Measurements from ENCODE around the gene ZNF488.

The ZNF488 gene

GRCh38 chr10:47367646-47368045 lies 16.4 kb downstream of the ZNF488 start:
- Histone ChIP-seq H3K9me2 (ENCODE audit: low read depth, low read length) (no peaks in the 10 kb centered on the region), H3K9ac (ENCODE audit: low read length) (no peak overlapping the region), H3K79me2 (ENCODE audit: insufficient read depth, low read length) (no peaks in the 10 kb centered on the region), H4K20me1 (ENCODE audit: insufficient read depth, low read length) (no peaks in the 10 kb centered on the region), H3K27me3 (ENCODE audit: insufficient read depth, low read length) (no peaks in the 10 kb centered on the region), H3F3A (ENCODE audit: insufficient read depth, low read length) (no peaks in the 10 kb centered on the region), H3K4me2 (ENCODE audit: low read length) (no peak overlapping the region), H3K4me3 (ENCODE audit: low read depth, low read length, poor library complexity, severe bottlenecking) (no peak overlapping the region), H3K4me1 (ENCODE audit: insufficient read depth, low read length, severe bottlenecking) (no peaks in the 10 kb centered on the region), H3K27ac (ENCODE audit: low read depth, low read length, poor library complexity, severe bottlenecking) (no peak overlapping the region), H3K9me3 (ENCODE audit: low read length) (no peaks in the 10 kb centered on the region), H3K36me3 (ENCODE audit: insufficient read depth, low read length) (no peaks in the 10 kb centered on the region), H2AFZ (ENCODE audit: low read length) (no peak overlapping the region)
- TF ChIP-seq EZH2 (IDR thresholded peaks at IDR 0.05; ENCODE audit: borderline replicate concordance, low read length) (no peak), CTCF (IDR thresholded peaks at IDR 0.05; ENCODE audit: low read length) (no peak)

DNA sequence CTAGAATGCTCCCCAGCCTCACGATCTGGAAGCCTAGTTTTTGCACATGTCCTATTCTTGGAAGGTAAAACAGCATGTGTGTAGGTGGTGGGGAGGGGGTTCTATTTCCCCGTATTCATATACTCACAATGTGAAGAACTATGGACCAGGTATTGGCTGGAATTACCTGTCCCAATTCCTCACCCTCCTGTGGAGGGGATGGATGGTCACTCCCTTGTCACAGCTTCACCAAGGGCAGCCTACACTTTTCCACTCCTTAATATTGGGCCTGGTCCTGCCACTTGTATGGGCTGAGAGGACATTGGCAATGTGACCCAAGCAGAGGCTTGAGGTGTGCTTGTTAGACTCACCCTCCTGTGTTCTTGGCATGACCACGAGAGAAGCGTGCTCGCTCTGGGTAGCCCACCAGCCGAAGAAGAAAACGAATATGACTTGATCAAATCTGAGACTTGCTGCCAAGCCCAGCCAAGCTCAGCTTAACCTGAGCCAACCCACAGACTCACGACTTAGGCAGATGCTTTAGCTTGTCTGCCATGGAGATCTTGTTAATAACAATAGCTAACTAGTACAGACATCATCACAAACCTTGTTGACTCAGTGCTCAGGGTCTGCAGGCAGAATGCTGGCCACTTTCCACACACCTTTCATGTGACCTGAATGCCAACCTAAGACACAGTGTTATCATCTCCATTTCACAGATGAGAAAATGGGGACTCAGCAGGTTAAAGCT lies 17.2 kb downstream of the ZNF488 start:
- H3K4me3 ChIP-seq (ENCODE audit: low read depth, low read length, poor library complexity, severe bottlenecking): no peak overlapping the region
- H3K79me2 ChIP-seq (ENCODE audit: insufficient read depth, low read length): no peaks in the 10 kb centered on the region
- no peak overlapping the region for H3K9ac ChIP-seq (ENCODE audit: low read length)
- no peaks in the 10 kb centered on the region for H3K36me3 ChIP-seq (ENCODE audit: insufficient read depth, low read length)
- no peaks in the 10 kb centered on the region for H3K9me3 ChIP-seq (ENCODE audit: low read length)
- no peaks in the 10 kb centered on the region for H3K27me3 ChIP-seq (ENCODE audit: insufficient read depth, low read length)
- H3K9me2 ChIP-seq (ENCODE audit: low read depth, low read length): no peaks in the 10 kb centered on the region
- H2AFZ ChIP-seq (ENCODE audit: low read length): no peak overlapping the region
- H3F3A ChIP-seq (ENCODE audit: insufficient read depth, low read length): no peaks in the 10 kb centered on the region
- no peak overlapping the region for H3K4me2 ChIP-seq (ENCODE audit: low read length)
- no peaks in the 10 kb centered on the region for H3K4me1 ChIP-seq (ENCODE audit: insufficient read depth, low read length, severe bottlenecking)
- no peaks in the 10 kb centered on the region for H4K20me1 ChIP-seq (ENCODE audit: insufficient read depth, low read length)
- TF ChIP-seq EZH2 (IDR thresholded peaks at IDR 0.05; ENCODE audit: borderline replicate concordance, low read length): no peak
- TF ChIP-seq CTCF (IDR thresholded peaks at IDR 0.05; ENCODE audit: low read length): no peak
- no peak overlapping the region for H3K27ac ChIP-seq (ENCODE audit: low read depth, low read length, poor library complexity, severe bottlenecking)

- no peak overlapping the region for H2AFZ ChIP-seq (ENCODE audit: low read length)
- H3F3A ChIP-seq (ENCODE audit: insufficient read depth, low read length): no peaks in the 10 kb centered on the region
- no peaks in the 10 kb centered on the region for H4K20me1 ChIP-seq (ENCODE audit: insufficient read depth, low read length)
- no peaks in the 10 kb centered on the region for H3K27me3 ChIP-seq (ENCODE audit: insufficient read depth, low read length)
- no peaks in the 10 kb centered on the region for H3K36me3 ChIP-seq (ENCODE audit: insufficient read depth, low read length)
- no peaks in the 10 kb centered on the region for H3K9me2 ChIP-seq (ENCODE audit: low read depth, low read length)
- H3K79me2 ChIP-seq (ENCODE audit: insufficient read depth, low read length): no peaks in the 10 kb centered on the region
- no peak overlapping the region for H3K4me2 ChIP-seq (ENCODE audit: low read length)
- no peaks in the 10 kb centered on the region for H3K9me3 ChIP-seq (ENCODE audit: low read length)
- H3K27ac ChIP-seq (ENCODE audit: low read depth, low read length, poor library complexity, severe bottlenecking): no peak overlapping the region
- H3K4me3 ChIP-seq (ENCODE audit: low read depth, low read length, poor library complexity, severe bottlenecking): no peak overlapping the region
- H3K4me1 ChIP-seq (ENCODE audit: insufficient read depth, low read length, severe bottlenecking): no peaks in the 10 kb centered on the region
- TF ChIP-seq CTCF (IDR thresholded peaks at IDR 0.05; ENCODE audit: low read length) (no peak), EZH2 (IDR thresholded peaks at IDR 0.05; ENCODE audit: borderline replicate concordance, low read length) (no peak)
- H3K9ac ChIP-seq (ENCODE audit: low read length): no peak overlapping the region
These were observed 17.9 kb downstream of the ZNF488 start for GRCh38 chr10:47366181-47366631.
